ENCODE measurements around the gene VTI1A.
"Not testable (repeated sequence)": the region's sequence is repeated elsewhere in the genome, so short reads cannot be mapped to it uniquely, and the experiment has no call there.

Gene VTI1A

GRCh38 chr10:112446855-112447619 is at the start of gene VTI1A, which contains the start of gene ZDHHC6:
Gene VTI1A (plus strand): TSS chr10:112447215. CDS start chr10:112447374, 159 bp downstream.
Gene ZDHHC6 (minus strand): TSS chr10:112446914. CDS start chr10:112445436, 1,478 bp downstream.
- peak; percentile 85 for DNase-seq

DNA sequence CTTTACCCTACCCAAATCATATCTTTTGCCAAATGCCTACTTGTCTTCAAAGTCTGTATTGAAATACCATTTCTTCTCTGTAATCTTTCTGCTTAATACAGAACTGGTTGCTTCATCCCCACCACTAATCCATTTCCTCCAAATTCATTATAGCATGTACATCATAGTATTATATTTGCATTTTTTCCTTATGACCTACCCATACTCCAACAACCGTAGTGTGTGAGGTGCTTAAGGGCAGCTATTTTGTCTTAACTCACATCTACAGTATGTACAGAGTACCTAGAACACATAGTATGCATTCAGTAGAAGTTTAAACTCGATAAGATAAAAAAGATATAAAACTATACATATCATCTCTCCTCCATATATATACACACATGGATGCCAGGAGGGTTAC is 49.4 kb upstream of the VTI1A start:
- no peak for DNase-seq

- DNase-seq, result no peak
Measured at GRCh38 chr10:112402917-112403316, 44.1 kb upstream of the VTI1A start.

DNA sequence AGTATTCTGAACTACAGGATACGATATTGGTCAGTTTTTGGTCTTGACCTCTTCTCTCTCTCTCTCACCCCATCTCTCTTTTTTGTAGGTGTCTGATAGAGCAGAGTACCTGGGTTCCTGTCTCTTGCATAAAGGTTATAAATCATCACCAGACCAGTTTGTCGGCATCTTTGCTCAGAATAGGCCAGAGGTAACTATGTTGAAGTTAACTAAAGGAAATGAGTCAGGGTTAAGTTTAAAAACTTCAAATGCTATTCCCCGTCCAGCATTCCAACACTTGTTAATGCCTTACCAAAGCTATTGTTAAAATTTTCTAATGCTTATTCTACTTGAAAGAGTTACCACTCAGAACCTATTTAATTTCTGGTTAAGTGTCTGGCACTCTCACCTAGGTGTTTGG is 42.4 kb upstream of the VTI1A start:
- no peak for DNase-seq

DNA sequence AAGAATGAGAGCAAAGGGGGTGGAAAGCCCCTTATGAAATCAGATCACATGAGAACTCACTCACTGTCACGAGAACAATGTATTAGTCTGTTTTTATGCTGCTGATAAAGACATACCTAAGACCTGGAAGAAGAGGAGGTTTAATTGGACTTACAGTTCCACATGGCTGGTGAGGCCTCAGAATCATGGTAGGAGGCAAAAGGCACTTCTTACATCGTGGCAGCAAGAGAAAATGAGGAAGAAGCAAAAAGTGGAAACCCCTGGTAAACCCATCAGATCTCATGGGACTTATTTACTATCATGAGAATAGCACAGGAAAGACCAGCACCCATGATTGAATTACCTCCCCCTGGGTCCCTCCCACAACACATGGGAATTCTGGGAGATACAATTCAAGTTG is 40.2 kb upstream of the VTI1A start:
- DNase-seq, result not testable (repeated sequence)

DNA sequence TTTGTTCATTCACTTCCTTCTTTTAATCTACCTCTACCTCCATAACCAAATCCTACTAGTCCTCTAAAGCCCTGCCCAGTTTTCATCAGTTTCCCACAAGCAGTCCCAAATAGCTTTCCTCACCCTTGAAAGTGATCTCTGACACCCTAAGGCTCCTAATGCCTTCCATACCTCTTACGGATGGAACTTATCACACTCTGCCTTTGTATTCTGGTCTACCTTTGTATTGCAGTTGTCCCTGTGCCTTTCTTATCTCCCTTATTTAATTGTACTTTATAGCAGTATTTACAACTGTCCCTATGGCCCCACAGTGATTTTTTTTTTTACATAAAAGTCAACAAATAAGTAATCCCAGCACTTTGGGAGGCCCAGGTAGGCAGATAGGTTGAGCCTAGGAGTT is 39.3 kb upstream of the VTI1A start:
- DNase-seq, result no peak

DNA sequence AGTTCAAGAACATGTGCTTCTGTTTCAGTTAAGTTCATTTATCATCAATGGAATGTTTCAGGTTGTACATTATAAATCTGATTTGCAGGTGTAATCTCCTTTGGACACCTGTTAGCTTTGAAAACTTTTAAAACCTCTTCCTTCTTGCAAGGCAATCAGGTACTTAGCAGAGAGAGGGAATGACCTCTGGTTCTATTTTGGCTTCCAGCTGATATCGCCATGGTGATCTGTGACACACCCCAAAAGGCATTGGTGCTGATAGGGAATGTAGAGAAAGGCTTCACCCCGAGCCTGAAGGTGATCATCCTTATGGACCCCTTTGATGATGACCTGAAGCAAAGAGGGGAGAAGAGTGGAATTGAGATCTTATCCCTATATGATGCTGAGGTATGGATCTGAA is 37.7 kb upstream of the VTI1A start:
- DNase-seq, result no peak

GRCh38 chr10:112409755-112410154 is 37.3 kb upstream of the VTI1A start:
- no peak for DNase-seq

DNA sequence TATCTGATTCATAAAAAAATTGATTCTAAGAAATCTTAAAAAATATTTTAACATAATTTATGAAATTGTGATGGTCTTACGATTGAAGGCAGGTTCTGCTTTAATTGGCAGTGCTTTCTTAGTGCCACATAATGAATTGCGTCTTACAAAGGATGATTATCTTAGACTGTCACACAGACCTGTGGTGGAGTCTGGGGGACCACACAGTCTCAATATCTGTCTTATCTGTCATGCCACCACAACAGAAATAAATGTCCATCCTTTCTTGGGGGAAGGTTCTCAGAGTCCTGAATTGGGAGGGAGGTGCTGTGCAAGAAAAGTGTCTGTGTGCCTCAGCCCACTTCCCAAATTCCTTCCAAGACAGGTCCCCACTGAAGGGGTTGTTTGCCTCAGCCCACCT is 34.3 kb upstream of the VTI1A start:
- DNase-seq, result no peak

- no peak for DNase-seq
Measured at GRCh38 chr10:112421731-112422130, 25.3 kb upstream of the VTI1A start.

DNA sequence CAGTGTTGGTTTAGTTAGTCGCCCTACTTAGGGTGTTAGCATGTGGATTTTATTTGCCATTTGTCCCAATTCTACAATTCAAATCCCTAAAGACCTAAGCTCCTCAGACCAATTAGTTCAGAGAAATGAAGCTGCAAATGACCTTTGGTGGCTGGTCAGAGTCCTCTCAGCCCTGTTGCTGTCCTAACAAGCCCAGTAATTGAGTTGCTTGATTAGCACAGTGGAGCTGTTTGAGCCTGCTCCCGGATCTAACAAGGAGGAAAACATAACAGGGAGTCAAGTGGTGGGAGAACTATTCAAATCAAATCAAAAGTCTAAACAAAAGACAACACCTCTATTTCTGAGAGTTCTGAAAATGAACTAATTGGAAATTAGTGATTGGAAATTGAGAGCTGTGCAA is 22.4 kb upstream of the VTI1A start:
- DNase-seq, result no peak

DNA sequence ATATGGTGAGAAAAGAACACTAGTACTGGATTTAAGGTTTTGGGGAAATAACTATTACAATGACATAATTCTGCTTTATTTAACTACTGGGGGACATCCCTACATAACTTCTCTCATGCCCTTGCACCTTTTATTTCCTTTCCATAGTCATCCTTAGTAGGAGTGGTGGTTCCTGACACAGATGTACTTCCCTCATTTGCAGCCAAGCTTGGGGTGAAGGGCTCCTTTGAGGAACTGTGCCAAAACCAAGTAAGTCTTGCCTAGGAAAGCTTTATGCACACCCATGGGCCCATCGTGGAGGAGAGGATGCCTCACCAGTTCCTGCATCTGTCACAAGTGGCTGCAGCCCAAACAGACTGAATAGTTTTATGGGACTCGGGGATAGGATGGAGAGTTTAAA is 20.9 kb upstream of the VTI1A start:
- DNase-seq, result no peak

DNA sequence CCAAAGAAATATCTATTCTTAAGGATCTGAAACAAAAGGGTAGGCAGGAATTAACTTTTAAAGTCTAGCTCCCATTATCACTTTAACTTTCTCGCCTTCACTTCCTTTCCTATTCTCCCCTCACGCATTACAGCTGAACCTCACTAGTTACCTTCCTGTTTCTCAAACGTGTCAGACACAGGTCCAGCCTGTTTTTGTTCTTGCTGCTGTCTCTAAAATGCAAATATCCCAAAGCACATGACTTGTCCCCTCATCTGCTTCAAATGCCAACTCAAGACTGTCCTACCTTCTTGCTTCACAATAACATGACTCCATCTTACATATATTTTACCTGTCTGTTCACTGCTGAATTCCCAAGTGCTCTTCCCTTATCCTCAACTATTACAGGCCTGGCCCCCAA is 17.9 kb upstream of the VTI1A start:
- no peak for DNase-seq

DNA sequence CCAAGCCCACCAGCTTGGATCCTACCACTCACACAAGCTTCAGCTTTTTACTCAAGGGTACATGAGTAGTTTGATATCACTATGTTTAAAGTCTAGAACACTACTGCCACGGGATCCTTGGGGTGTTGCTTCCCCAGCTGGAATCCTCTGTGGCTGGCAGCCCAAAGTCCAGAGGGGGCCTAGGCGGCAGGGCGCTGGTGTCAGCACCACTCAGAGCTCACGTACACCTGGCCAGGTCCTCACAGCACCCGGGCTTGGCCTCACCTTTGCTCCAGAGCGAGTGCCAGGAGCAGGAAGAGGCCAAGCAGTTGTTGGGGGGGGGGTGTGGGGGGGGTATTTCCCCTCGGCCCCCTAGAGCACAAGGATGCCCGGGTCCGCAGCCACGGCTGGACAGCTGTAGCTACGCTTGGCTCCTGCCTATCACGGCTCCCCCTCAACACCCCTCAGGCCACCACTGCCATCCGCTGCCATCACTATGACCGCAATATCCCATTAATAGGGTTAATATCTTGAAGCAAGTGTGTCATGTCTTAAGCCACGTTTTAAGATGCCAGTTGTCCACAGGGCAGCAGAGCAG is 17.3 kb upstream of the VTI1A start:
- no peak for DNase-seq

- no peak for DNase-seq
Measured at GRCh38 chr10:112433136-112433535, 13.9 kb upstream of the VTI1A start.

DNA sequence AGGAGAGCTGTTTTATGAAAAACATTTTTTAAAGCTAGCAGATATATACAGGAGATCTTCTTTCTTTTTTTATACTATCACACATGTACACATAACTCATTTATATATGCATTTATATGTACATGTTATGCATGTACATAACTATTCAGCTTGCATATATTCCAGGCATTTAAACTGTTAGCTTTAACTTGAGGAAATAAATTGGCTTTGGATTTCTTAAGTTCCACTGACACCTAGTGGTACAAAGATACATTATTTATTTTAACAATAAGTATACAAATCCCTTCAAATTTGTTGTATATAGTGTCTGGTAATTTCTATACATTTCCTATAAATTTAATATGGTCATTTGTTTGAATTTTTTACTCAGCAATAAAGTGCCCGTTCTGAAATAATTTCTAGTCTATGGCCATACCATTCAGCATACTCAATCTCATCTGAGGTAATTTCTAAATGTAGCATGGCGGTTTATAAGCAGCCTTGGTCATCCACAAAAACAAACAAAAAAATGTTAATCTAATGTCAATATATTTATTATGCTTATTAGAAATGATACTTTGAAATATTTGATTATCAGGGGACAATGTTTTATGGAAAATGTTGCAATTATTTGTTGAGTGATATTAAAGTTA is 11.9 kb upstream of the VTI1A start:
- no peak for DNase-seq

DNA sequence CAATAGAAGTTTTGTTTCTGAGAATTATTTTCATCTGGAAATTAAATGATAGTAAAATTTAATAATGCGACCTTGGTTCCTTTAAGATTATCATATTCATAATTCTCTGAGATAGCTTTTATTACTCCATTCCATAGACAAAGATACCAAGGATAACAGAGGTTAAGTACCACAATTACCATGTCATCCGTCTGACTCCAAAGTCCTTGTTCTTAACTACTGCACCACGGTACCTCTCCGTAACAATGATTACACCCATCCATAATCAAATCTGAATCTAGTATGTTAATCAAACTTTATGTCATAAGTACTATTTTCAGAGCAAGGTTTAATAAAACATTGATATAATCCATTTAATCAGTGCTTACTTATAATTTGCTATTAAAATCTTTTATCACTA is 8.7 kb upstream of the VTI1A start:
- DNase-seq, result no peak

DNA sequence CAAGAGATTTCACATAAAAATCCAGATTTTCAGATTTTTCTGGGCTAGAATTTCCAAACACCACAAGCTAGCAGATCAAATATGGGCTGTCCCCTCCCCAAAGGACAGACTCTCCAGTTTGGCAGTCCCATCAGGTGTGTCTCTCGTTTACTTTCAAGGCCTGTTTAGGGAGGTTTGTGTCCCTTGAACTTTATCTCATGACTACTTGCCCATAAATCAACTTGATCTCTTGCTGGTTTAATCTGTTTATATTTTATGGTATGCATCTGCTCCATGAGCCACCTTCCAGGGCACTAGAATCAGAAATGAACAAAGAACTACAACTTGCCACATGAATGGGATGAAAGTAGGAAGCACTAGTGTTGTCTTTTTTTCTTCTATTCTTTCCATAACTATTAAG is 5.5 kb upstream of the VTI1A start:
- no peak for DNase-seq

- DNase-seq, result no peak
Measured at GRCh38 chr10:112442063-112442462, 5.0 kb upstream of the VTI1A start.

- DNase-seq, result no peak
Measured at GRCh38 chr10:112446055-112446854, 760 bp upstream of the VTI1A start.

DNA sequence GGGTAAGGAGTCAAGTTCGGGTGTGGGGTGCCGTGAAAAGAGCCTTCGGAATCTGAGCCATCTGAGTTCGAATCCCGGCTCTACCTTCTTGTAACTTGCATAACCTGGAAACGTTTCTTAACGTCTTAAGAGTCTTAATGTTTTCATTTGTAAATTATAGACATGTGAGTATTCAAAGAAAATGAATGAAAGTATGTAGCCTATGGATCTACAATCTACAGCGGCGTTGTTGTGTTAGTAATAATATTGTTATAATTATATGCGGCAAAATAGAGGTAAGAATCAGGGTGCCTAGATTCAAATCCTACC is 559 bp downstream of the VTI1A start:
- no peak for DNase-seq

- DNase-seq, result no peak
Measured at GRCh38 chr10:112448888-112449287, 1.9 kb downstream of the VTI1A start.

DNA sequence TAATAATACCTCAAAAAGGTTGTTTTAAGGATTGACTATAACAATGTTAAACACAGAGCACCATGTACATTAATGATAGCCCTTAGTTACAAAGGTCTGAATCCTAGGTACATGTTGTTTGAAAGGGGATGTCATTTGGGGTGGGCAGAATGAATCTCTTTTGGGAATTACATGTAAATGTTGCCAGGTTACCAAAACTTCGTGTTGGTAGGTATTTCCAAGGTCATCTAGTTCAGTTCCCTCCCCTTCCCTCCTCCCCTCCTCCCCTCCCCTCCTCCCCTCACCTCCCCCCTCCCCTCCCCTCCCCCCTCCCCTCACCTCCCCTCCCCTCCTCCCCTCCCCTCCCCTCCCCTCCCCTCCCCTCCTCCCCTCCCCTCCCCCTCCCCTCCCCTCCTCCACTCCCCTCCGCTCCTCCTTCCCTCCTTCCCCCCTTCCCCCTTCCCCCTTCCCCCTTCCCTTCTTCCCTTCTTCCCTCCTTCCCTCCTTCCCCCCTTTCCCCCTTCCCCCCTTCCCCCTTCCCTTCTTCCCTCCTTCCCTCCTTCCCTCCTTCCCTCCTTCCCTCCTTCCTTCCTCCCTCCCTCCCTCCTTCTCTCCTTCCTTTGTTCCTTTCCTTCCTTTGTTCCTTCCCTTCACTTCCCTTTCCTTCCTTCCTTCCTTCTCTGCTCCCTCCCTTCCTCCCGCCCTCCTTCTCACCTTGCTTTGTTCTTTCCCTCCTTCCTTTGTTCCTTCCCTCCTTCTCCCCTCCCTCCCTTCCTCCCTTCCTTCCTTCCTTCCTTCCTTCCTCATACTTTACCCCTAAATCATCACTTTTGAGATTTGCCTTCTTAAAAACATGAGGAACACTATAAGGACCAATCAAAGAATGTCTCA is 8.1 kb downstream of the VTI1A start:
- DNase-seq, result no peak

Data from NCI-H146 (cell line).